ENCODE data around the gene CARNS1. TPM values are rescaled to one million over a fixed set of nuclear protein-coding genes. Genes with fewer than 3 reads are reported as not detected.

CARNS1 gene
- total and polyA plus RNA-seq, 9 of the 15 experiments (the other 6 are each of a cell fraction or from before 2014, with no cell fraction given), result 0.01 to 0.18 (median 0.06) TPM; not detected in 3

DNA sequence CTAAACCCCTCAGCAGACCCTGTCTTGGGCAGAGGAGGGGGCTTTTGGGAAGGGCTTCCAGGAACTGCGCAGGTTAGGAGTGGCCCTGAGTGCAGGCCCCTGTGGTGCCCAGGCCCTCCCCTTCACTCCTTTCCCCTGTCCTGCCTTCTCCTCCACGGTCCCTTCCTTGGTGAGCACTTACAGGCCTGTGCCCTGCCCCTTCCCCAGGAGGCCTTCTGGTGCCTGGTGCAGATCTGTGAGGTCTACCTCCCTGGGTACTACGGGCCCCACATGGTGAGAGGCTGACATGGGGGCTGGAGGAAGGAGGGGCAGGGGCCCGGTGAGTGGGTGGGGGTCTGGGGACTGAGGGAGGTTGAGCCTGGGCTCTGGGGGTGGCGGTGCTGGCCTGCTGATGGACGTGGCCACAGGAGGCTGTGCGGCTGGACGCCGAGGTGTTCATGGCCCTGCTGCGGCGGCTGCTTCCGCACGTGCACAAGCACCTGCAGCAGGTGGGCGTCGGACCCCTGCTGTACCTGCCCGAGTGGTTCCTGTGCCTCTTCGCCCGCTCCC lies 9.0 kb upstream of the CARNS1 start (continued):
- TF ChIP-seq ZNF384 (IDR thresholded peaks at IDR 0.05; ENCODE audit: low read depth, low read length) (no peak), ZNF583 (CRISPR knock-in tag; IDR thresholded peaks at IDR 0.05) (no peak)

DNA sequence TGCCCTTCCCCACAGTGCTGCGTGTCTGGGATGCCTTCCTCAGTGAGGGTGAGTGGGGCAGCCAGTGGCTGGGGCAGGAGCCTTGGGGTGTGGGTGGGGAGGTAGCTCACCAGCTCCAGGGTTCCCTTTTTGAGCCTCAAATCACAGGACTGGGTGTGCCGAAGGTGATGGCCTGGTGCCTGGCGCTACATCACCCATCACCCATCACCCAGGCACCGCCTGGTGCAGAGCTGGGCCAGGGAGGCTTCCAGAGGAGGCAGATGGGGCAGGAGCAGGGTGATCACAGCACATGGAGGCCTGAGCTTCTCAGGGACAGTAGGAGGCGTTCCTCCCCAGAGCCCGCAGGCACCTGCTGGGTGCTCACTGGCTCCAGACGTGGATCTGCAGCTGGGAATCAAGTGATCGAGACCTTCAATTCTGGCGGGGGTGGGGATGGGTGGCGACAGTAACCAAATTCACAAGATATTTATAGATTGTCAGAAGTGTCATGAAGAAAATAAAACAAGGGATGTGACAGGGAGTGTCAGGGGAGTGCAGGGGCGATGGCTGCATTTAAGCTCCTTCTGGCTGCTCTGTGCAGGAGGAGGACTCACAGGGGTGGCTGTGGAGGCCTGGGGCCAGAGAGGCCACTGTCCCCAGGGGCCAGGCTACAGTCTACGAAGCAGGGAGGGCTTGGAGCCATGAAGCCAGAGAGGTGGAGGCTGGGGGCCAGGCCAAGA lies 8.3 kb upstream of the CARNS1 start:
- POLR2A ChIA-PET, result interaction anchor here (0.6 to 1.6 kb wide), 6 partner anchors 10 to 141 kb away, joined by 3 to 7 read pairs (median 3); no protein-coding TSS in a partner anchor
- H3K9me1 ChIP-seq (ENCODE audit: control insufficient read depth, insufficient read depth, low read length), result no peaks in the 10 kb centered on the region
- H3K4me3 ChIP-seq, result no peak overlapping the region
- no peaks in the 10 kb centered on the region for H3K27me3 ChIP-seq (ENCODE audit: control insufficient read depth in 2 of 2, insufficient read depth in 2 of 2, low read length in 2 of 2)
- H3K4me2 ChIP-seq (ENCODE audit: insufficient read depth, low read length), result no peak overlapping the region
- no TSS peak for BruUV-seq (replicated peaks)
- no peak overlapping the region for H2AFZ ChIP-seq (ENCODE audit: low read depth, low read length)
- in situ Hi-C loops (cut with MboI) (no loop called here), intact Hi-C loops (cut with micrococcal nuclease) (no loop called here)
- H3K9ac ChIP-seq (ENCODE audit: insufficient read depth in 1 of 2, low read depth in 2 of 2, low read length in 2 of 2), result peak overlapping the region in 1 of 2 experiments; percentile 79; a peak in 2 of 4 replicates
- TF ChIP-seq KAT8 (IDR thresholded peaks at IDR 0.05; ENCODE audit: low read depth) (no peak), HSF4 (CRISPR knock-in tag; IDR thresholded peaks at IDR 0.05; ENCODE audit: borderline replicate concordance) (no peak), POLR2G (IDR thresholded peaks at IDR 0.05; ENCODE audit: low read depth, low read length) (peak; percentile 28; the same call in 1 of the 2 replicates), PPARD (CRISPR knock-in tag; IDR thresholded peaks at IDR 0.05) (no peak), MYC (IDR thresholded peaks at IDR 0.05; ENCODE audit: low read depth, low read length) (0 out of 2 replicates have a peak, but pooled peaks have one; percentile 30), MYC (CRISPR knock-in tag; IDR thresholded peaks at IDR 0.05; ENCODE audit: borderline replicate concordance, low read depth) (no peak), RB1 (IDR thresholded peaks at IDR 0.05; ENCODE audit: low read depth) (peak; percentile 8; the same call in 1 of the 2 replicates), ZNF561 (CRISPR knock-in tag; conservative IDR thresholded peaks at IDR 0.05) (no peak), POLR2AphosphoS2 (IDR thresholded peaks at IDR 0.05; ENCODE audit: low read length) (no peak), ZNF263 (CRISPR knock-in tag; IDR thresholded peaks at IDR 0.05; ENCODE audit: borderline replicate concordance) (peak; percentile 66; the same call in 1 of the 2 replicates), RAD21 (CRISPR knock-in tag; conservative IDR thresholded peaks at IDR 0.05 in 1 of 2, IDR thresholded peaks at IDR 0.05 in 1 of 2) (peak in 1 of 2 experiments; percentile 35; a peak in 1 of 4 replicates), HDAC2 (IDR thresholded peaks at IDR 0.05) (no peak), ARID1B (IDR thresholded peaks at IDR 0.05) (no peak)
- TF ChIP-seq, protein P1, sequence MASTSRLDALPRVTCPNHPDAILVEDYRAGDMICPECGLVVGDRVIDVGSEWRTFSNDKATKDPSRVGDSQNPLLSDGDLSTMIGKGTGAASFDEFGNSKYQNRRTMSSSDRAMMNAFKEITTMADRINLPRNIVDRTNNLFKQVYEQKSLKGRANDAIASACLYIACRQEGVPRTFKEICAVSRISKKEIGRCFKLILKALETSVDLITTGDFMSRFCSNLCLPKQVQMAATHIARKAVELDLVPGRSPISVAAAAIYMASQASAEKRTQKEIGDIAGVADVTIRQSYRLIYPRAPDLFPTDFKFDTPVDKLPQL (IDR thresholded peaks at IDR 0.05; ENCODE audit: extremely low read depth, insufficient read length), result no peak
- TF ChIP-seq, protein P2, sequence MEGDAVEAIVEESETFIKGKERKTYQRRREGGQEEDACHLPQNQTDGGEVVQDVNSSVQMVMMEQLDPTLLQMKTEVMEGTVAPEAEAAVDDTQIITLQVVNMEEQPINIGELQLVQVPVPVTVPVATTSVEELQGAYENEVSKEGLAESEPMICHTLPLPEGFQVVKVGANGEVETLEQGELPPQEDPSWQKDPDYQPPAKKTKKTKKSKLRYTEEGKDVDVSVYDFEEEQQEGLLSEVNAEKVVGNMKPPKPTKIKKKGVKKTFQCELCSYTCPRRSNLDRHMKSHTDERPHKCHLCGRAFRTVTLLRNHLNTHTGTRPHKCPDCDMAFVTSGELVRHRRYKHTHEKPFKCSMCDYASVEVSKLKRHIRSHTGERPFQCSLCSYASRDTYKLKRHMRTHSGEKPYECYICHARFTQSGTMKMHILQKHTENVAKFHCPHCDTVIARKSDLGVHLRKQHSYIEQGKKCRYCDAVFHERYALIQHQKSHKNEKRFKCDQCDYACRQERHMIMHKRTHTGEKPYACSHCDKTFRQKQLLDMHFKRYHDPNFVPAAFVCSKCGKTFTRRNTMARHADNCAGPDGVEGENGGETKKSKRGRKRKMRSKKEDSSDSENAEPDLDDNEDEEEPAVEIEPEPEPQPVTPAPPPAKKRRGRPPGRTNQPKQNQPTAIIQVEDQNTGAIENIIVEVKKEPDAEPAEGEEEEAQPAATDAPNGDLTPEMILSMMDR (IDR thresholded peaks at IDR 0.05 in 2 of 3, conservative IDR thresholded peaks at IDR 0.05 in 1 of 3; ENCODE audit: insufficient read depth in 2 of 3, low read depth in 1 of 3, low read length in 3 of 3), result peak in 2 of 3 experiments; percentile 21 to 32; a peak in 3 of 6 replicates
- CTCF ChIA-PET (ENCODE audit: low intra/inter-chr PET ratio), result interaction anchor here (0.6 kb wide), 2 partner anchors 8 to 60 kb away, joined by 3 read pairs; no protein-coding TSS in a partner anchor
- FAIRE-seq, result no peak
- H4K20me1 ChIP-seq (replicated peaks; ENCODE audit: control insufficient read depth, insufficient read depth, low read length), result no peaks in the 10 kb centered on the region
- H3K4me1 ChIP-seq (replicated peaks in 1 of 2; ENCODE audit: control insufficient read depth in 2 of 2, insufficient read depth in 2 of 2, low read length in 2 of 2), result peaks cover 21 to 78% of the 10 kb centered on the region in 2 experiments
- H3K27ac ChIP-seq (ENCODE audit: extremely low read depth, low read depth, low read length), result no peak overlapping the region
- DNase-seq (ENCODE audit: extremely low read depth in 1 of 4, low spot score in 3 of 4), result peak in 1 of 4 experiments; percentile 32
- H3K36me3 ChIP-seq (ENCODE audit: control insufficient read depth, insufficient read depth, low read length), result no peaks in the 10 kb centered on the region
- no peaks in the 10 kb centered on the region for H3K9me3 ChIP-seq (replicated peaks; ENCODE audit: control insufficient read depth, insufficient read depth, low read depth, low read length)
- peak; percentile 40 for ATAC-seq
- 19% methylated on average over 9 of the region's 12 CpGs for WGBS (ENCODE audit: insufficient coverage, low coverage, missing lambda C conversion rate)
- H3K79me2 ChIP-seq (ENCODE audit: control insufficient read depth, insufficient read depth, low read length), result no peaks in the 10 kb centered on the region

Data from K562 (cell line).